Ascending aorta (tissue), 2 donors: Measurements from ENCODE around the gene ST7. TPM values are rescaled to one million over a fixed set of nuclear protein-coding genes. Genes with fewer than 3 reads are reported as not detected.

ENCODE experiments used
- DNase-seq, 2 donors: peaks; one replicate each; pipeline ENCODE4 v3.0.0-alpha.2; 2019; ENCODE audit warnings: low spot score in 2 of 2
- H3K27ac ChIP-seq, 2 donors: fragments of 200-600 bp; sonication (generic); one replicate each; pipeline ENCODE4 v1.5.1; 2016 to 2017; ENCODE audit warnings: mild to moderate bottlenecking in 1 of 2
- H3K27me3 ChIP-seq: fragments of 200-600 bp; sonication (generic); one replicate; pipeline ENCODE4 v1.5.1; 2017
- H3K36me3 ChIP-seq, 2 donors: fragments of 200-600 bp; sonication (generic); one replicate each; pipeline ENCODE4 v1.5.1; 2016
- H3K4me1 ChIP-seq, 2 donors: fragments of 200-600 bp; sonication (generic); one replicate each; pipeline ENCODE4 v1.5.1; 2016 to 2017; ENCODE audit warnings: mild to moderate bottlenecking in 1 of 2
- H3K4me3 ChIP-seq, 2 donors: fragments of 200-600 bp; sonication (generic); one replicate each; pipeline ENCODE4 v1.5.1; 2016 to 2017; ENCODE audit warnings: mild to moderate bottlenecking in 1 of 2
- H3K9me3 ChIP-seq, 2 donors: fragments of 200-600 bp; sonication (generic); one replicate each; pipeline ENCODE4 v1.5.1; 2016
- intact Hi-C: fragments of 100-400 bp; cut with DNase I; formaldehyde crosslinking; loops from one replicate; pipeline ENCODE4 v1.15.1; 2023
- total RNA-seq: library from RNA; depleted of rRNA; stranded (reverse); fragments of >200 nt; gene quantifications from one replicate; pipeline ENCODE4 v1.1.0, GENCODE V29; 2016
- TF ChIP-seq, protein P1 (sequence below), 3 experiments: fragments of 200-600 bp in 2 of 3; fragments of 450-650 bp in 1 of 3; sonication (generic) in 2 of 3; IDR thresholded peaks; one replicate each; pipeline ENCODE4 v1.5.1; 2016 to 2019; ENCODE audit warnings: antibody characterized with exemption in 3 of 3, mild to moderate bottlenecking in 1 of 3, moderate library complexity in 1 of 3

ST7 gene
- total RNA-seq, 1 donor from 2014 or later: 19.2 TPM

DNA sequence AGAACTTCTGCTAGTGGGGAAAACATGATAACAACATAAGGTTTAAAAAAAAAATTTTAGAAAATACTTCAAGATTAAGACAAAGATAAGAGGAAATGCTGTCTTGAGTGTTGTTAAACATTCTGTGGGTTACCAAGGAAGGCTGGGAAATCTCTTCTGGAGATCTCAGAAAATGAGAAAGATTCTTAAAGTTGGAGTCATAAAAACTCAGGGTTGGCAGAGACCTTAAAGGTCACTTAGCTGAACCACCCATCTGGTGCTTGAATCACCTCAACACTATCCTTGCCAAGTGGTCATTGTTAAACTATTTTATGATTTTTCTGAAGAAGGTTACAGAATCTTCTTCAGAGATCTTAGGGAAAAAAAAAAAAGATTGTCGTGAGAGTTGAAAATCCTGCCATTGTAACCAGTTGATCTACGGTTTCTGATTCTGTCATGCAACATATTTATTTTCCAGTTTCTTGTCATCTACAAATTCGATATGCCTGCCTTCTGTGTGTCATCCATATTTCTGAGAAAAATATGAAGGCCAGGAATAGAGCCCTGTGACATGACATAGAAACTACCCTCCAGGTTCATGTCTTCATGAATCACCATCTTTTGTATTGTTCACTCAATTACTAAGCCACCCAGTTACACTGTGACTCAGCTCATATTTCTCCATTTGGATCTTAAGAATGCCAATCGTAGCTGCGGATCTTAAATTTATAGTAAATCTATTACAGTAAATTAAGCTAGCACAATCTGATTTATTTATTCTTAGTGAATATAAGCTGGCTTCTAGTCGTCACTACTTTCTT lies 179.2 kb downstream of the ST7 start:
- no peaks in the 10 kb centered on the region for H3K9me3 ChIP-seq
- peaks cover 5 to 24% of the 10 kb centered on the region in 2 donors for H3K36me3 ChIP-seq
- DNase-seq: no peak
- intact Hi-C loops: no loop called here
- no peaks in the 10 kb centered on the region for H3K27me3 ChIP-seq
- H3K4me3 ChIP-seq: no peak overlapping the region
- peaks cover 2 to 3% of the 10 kb centered on the region in 2 donors for H3K4me1 ChIP-seq
- TF ChIP-seq, protein P1, sequence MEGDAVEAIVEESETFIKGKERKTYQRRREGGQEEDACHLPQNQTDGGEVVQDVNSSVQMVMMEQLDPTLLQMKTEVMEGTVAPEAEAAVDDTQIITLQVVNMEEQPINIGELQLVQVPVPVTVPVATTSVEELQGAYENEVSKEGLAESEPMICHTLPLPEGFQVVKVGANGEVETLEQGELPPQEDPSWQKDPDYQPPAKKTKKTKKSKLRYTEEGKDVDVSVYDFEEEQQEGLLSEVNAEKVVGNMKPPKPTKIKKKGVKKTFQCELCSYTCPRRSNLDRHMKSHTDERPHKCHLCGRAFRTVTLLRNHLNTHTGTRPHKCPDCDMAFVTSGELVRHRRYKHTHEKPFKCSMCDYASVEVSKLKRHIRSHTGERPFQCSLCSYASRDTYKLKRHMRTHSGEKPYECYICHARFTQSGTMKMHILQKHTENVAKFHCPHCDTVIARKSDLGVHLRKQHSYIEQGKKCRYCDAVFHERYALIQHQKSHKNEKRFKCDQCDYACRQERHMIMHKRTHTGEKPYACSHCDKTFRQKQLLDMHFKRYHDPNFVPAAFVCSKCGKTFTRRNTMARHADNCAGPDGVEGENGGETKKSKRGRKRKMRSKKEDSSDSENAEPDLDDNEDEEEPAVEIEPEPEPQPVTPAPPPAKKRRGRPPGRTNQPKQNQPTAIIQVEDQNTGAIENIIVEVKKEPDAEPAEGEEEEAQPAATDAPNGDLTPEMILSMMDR (IDR thresholded peaks at IDR 0.05): no peak
- no peak overlapping the region for H3K27ac ChIP-seq

DNA sequence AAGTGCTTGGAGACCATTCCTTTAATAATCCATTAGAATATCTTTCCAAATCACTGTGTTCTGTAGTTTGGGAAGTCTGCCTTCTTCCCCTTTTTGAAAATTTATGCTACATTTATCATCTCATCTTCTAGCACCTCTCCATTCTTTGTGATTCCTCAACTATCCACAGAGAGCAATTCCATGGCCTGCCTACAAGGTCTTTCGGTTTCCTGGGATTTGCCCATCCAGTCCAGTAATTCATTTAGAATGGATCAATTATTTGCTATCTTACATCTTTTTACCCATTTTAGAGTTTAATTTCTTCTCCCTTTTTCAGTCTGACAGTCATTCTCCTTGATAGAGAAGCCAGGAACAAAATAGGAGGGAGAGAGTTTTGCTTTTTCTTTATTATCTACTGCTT lies 179.8 kb downstream of the ST7 start:
- Histone ChIP-seq H3K4me3 (no peak overlapping the region), H3K27ac (no peak overlapping the region), H3K36me3 (peaks cover 5 to 24% of the 10 kb centered on the region in 2 donors), H3K27me3 (no peaks in the 10 kb centered on the region), H3K9me3 (no peaks in the 10 kb centered on the region), H3K4me1 (peaks cover 2 to 3% of the 10 kb centered on the region in 2 donors)
- TF ChIP-seq, protein P1 (IDR thresholded peaks at IDR 0.05): no peak
- no peak for DNase-seq
- intact Hi-C loops: no loop called here

DNA sequence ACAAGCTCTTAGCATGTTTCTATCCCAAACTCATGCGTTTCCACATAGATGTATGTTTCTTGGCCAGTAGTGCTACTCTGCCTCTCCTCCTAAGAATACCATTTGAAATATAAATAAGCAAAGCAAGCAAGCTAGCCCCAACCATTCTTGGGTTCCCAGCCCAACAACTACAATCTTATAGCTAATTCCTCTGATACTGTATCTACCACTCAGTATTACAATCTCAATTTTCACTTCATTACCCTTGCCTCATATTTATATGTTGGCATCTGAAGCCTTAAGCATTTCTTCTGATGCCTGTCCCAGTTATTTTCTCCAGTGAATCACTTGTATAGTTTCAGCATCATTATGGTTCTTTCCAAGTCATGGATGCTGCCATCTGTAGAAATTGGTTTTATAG lies 181.1 kb downstream of the ST7 start:
- H3K4me3 ChIP-seq: no peak overlapping the region
- no peak for DNase-seq
- no peaks in the 10 kb centered on the region for H3K27me3 ChIP-seq
- no peak overlapping the region for H3K27ac ChIP-seq
- TF ChIP-seq, protein P1 (IDR thresholded peaks at IDR 0.05): no peak
- H3K36me3 ChIP-seq: peaks cover 8 to 27% of the 10 kb centered on the region in 2 donors
- H3K9me3 ChIP-seq: no peaks in the 10 kb centered on the region
- peaks cover 2 to 3% of the 10 kb centered on the region in 2 donors for H3K4me1 ChIP-seq
- intact Hi-C loops: no loop called here

DNA sequence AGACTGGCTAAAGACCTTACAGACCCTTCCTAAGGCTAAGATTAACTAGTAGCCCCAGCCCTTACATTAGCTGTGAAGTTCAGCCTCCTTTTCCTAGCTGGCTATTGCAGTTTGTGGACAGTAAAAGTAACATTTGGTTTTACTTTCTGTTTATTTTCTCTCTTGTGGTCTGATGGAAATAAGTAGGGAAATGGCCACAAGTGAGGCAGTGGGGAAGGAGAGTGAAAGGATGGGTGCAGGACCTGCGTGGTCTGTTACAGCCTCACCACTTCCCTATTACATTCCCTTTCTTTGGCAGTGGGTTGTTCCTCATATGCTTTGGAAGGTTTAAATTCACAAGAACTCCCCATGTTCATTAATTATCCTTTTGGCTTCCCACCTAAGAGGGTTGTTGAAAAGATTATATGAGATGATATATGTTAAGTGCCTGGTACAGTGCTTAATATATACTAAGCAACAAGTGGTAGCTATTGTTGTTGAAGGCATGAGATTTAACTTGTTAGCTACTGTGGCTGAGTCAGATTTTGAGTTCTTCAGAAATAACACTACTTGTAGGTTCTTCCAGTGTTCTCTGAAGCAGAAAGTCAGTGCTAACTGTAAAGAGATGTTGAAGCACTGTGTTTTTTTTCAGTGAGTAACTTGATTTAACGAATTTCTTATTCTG lies 181.7 kb downstream of the ST7 start:
- intact Hi-C loops: no loop called here
- TF ChIP-seq, protein P1 (IDR thresholded peaks at IDR 0.05): no peak
- H3K36me3 ChIP-seq: peaks cover 8 to 27% of the 10 kb centered on the region in 2 donors
- DNase-seq: no peak
- H3K4me3 ChIP-seq: no peak overlapping the region
- no peak overlapping the region for H3K27ac ChIP-seq
- peaks cover 0 to 2% of the 10 kb centered on the region in 2 donors for H3K4me1 ChIP-seq
- H3K27me3 ChIP-seq: no peaks in the 10 kb centered on the region
- H3K9me3 ChIP-seq: no peaks in the 10 kb centered on the region

DNA sequence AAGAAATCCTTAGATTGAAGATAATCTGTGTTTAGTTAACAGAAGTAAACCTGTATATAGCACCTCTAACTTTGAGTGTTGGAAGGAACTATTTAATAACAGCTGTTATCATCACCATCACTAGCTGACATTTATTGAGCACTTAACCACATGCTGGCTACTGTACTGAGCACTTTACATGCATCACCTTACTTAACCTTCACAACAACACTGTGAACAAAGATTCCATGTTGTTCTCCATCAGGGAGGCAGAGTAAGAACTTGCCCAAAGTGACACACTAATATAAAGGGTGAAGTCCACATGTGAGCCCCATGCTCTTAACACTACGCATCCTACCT lies 182.2 kb downstream of the ST7 start:
- Histone ChIP-seq H3K4me1 (peaks cover 0 to 2% of the 10 kb centered on the region in 2 donors), H3K4me3 (no peak overlapping the region), H3K36me3 (peaks cover 8 to 28% of the 10 kb centered on the region in 2 donors), H3K27me3 (no peaks in the 10 kb centered on the region), H3K9me3 (no peaks in the 10 kb centered on the region), H3K27ac (no peak overlapping the region)
- DNase-seq: no peak
- intact Hi-C loops: no loop called here
- TF ChIP-seq, protein P1 (IDR thresholded peaks at IDR 0.05): no peak
